AG09319 (cell line): ENCODE results near the gene ST8SIA2.

ENCODE experiments used
- DNase-seq: peaks from one replicate; pipeline ENCODE4 v3.0.0-alpha.2; 2010; ENCODE audit warnings: low read depth; ENCODE audit errors: extremely low read depth
- CTCF ChIP-seq: IDR thresholded peaks from 2 replicates; pipeline ENCODE4 v1.5.1; 2011; ENCODE audit warnings: low read depth, mild to moderate bottlenecking, inconsistent platforms, low read length, moderate library complexity

Gene ST8SIA2

GRCh38 chr15:92485441-92485840, 91.8 kb downstream of the ST8SIA2 start:
- no peak for TF ChIP-seq CTCF
- DNase-seq, result no peak

DNA sequence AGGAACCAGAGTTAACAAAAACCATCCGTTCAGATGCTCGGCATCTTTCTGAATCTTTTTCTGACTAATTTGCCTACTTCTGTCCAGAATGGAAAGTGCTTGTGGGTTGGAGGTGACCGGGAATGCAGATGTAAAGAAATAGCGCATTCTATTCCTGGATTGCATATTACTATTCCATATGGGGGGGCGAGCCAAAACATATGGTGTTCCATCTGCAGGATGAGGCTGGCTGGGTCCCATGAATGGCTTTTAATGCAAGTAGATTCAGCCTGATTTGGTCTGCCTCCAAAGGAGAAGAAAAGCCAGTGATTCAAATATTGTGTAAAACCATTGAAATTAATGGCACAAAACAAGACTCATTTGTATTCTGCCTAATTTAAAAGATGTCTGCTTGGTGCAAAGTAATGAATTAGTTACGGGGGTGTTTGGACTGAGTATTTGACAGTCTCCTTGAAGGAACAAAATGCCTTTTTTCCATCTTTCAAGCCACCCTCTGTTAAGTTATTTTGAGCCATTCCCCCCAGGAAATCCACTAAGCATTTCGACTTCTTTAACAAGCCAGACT, 99.0 kb downstream of the ST8SIA2 start:
- no peak for TF ChIP-seq CTCF
- DNase-seq, result no peak

DNA sequence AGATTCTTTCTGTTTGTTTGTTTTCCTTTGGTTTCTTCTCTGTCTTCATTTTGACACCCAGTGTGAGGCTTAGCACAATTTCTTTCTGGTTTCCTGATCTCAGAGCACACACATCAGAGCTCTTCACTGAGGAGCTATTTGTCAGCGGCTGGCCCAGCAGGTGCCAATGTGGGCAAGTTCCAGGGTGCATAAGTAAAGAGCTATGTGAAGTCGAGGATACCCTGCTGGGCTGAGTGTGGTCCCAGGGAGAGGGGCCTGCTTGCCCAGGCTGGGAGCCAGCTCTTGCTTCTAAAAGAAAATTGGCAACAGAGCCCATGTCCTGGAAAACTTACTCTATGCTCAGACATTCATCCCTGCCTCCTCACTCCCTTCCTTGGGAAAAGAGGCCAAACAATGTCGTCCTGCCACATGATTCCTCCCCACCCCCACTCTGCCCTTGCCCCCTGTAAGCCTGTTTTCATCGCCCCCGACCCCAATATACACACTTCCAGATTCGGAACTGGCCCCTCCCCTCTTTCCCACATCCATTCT, 101.2 kb downstream of the ST8SIA2 start:
- TF ChIP-seq CTCF, result no peak
- no peak for DNase-seq

DNA sequence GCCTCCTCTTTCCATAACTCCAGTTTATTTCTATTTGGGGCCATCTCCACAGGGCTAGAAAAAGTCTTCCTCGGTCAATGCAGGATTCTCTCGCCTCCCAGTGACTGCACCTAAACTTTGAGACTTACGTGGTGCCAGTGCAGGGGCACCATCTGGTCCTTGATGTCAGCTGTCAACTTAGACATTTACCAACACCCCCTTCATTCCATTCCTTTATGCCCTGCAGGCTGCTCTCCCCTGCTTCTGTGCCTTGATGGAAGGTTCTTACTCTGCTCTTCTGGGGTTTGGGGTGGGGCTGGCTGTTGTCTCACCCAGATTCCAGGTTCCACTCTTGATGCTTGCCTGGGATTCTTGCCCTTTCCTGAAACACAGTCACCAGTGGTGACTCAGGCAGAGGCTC, 101.8 kb downstream of the ST8SIA2 start:
- DNase-seq, result no peak
- no peak for TF ChIP-seq CTCF

DNA sequence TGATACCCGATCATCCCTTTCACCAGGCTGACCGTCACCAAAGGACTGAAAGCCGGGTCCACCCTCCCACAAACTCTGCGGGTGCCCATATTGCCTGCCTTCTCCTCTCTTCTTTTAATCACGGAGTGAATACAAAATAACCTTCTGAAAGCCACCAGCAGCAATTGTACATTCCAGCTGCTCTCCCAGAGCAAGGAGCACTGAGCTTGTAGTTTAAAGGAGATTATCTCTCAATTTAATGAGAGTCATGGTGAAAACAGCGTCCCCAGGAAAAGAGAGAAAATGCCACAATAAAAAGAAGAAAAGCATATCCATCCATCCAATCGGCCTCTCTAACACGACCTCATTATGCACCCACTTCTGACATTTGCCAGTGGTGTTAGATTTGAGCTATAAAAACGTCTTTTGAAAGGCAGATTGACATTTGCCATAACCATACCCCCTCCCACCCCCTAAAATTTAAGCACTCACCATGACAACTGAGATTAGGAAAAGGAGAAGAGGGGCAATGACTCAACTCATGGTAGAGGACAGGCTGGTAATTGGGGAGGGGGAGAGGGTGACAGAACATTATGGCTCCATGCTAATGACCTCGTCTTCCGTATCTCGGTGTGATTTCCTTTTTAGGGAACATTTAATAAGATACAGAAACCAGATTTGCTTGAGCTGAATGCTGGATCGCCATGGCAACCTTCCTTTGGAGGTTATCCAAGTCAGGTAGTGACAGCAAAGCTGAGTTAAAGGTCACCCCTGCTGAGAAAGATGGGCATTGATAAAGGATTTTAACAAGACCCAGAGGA, 106.2 kb downstream of the ST8SIA2 start:
- DNase-seq, result no peak
- TF ChIP-seq CTCF, result no peak

GRCh38 chr15:92502336-92502735, 108.7 kb downstream of the ST8SIA2 start:
- no peak for DNase-seq
- TF ChIP-seq CTCF, result no peak

GRCh38 chr15:92502930-92503857, 109.5 kb downstream of the ST8SIA2 start:
- no peak for DNase-seq
- TF ChIP-seq CTCF, result no peak
